Measurements from ENCODE around the gene CXCR3.

GRCh38 chrX:71606536-71607216, 11.6 kb downstream of the CXCR3 start:
- TF ChIP-seq, protein P1, sequence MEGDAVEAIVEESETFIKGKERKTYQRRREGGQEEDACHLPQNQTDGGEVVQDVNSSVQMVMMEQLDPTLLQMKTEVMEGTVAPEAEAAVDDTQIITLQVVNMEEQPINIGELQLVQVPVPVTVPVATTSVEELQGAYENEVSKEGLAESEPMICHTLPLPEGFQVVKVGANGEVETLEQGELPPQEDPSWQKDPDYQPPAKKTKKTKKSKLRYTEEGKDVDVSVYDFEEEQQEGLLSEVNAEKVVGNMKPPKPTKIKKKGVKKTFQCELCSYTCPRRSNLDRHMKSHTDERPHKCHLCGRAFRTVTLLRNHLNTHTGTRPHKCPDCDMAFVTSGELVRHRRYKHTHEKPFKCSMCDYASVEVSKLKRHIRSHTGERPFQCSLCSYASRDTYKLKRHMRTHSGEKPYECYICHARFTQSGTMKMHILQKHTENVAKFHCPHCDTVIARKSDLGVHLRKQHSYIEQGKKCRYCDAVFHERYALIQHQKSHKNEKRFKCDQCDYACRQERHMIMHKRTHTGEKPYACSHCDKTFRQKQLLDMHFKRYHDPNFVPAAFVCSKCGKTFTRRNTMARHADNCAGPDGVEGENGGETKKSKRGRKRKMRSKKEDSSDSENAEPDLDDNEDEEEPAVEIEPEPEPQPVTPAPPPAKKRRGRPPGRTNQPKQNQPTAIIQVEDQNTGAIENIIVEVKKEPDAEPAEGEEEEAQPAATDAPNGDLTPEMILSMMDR (IDR thresholded peaks at IDR 0.05; ENCODE audit: low read depth, low read length) = no peak
- no peak for TF ChIP-seq POLR2A (IDR thresholded peaks at IDR 0.05; ENCODE audit: extremely low read depth, insufficient read length)
- TF ChIP-seq MAX (IDR thresholded peaks at IDR 0.05; ENCODE audit: low read depth, low read length) = no peak

Measured in NB4 (cell line).